Inflammatory macrophage (primary cell): ENCODE results near the gene ALG12.

Source experiments
- DNase-seq, 2 donors: peaks; one replicate each; pipeline ENCODE4 v3.0.0-alpha.2; 2020 to 2022
- total RNA-seq, 18 experiments: gene quantifications; one replicate each; lab custom pipeline; 2026; ENCODE audit warnings: mixed read lengths in 6 of 18, inconsistent platforms in 2 of 18; lab: John Stamatoyannopoulos, UW

The ALG12 gene
- total RNA-seq = 5.7 to 38.3 (median 23.3) reads per million in 18 experiments

- peak; percentile 98 to 99 for DNase-seq
These were observed at the start of gene ALG12, which contains the start of gene CRELD2 for GRCh38 chr22:49917974-49918910. ALG12 (minus strand) TSS chr22:49918438; CDS start chr22:49913765, 4,673 bp downstream. CRELD2 (plus strand) TSS chr22:49918634; CDS start chr22:49918770, 136 bp downstream.

- DNase-seq = no peak
These were observed 49.5 kb upstream of the ALG12 start for GRCh38 chr22:49967706-49968208.

- peak; percentile 94 for DNase-seq
These were observed 48.8 kb upstream of the ALG12 start for GRCh38 chr22:49966774-49967705.

- no peak for DNase-seq
These were observed 48.0 kb upstream of the ALG12 start for GRCh38 chr22:49966041-49966773.

GRCh38 chr22:49965091-49966040 is 47.1 kb upstream of the ALG12 start:
- DNase-seq = no peak

GRCh38 chr22:49964136-49965090 is 46.2 kb upstream of the ALG12 start:
- no peak for DNase-seq

GRCh38 chr22:49963647-49964026 is 45.4 kb upstream of the ALG12 start:
- no peak for DNase-seq

- no peak for DNase-seq
These were observed 44.8 kb upstream of the ALG12 start for GRCh38 chr22:49962751-49963646.

- peak; percentile 83 to 90 for DNase-seq
These were observed 43.9 kb upstream of the ALG12 start for GRCh38 chr22:49962012-49962750.

- DNase-seq = no peak
These were observed 43.4 kb upstream of the ALG12 start for GRCh38 chr22:49961601-49962011.

GRCh38 chr22:49961005-49961600 is 42.9 kb upstream of the ALG12 start:
- DNase-seq = peak; percentile 19 to 56

GRCh38 chr22:49960159-49961004 is 42.1 kb upstream of the ALG12 start, which contains the start of gene PIM3:
PIM3 (plus strand) TSS chr22:49960772; CDS start chr22:49960948, 176 bp downstream.
- peak; percentile 98 to 99 for DNase-seq

GRCh38 chr22:49959782-49960158 is 41.5 kb upstream of the ALG12 start:
- no peak for DNase-seq

- no peak for DNase-seq
These were observed 40.9 kb upstream of the ALG12 start for GRCh38 chr22:49958931-49959781.

GRCh38 chr22:49958366-49958921 is 40.2 kb upstream of the ALG12 start:
- DNase-seq = no peak
